GM12873 (cell line): Measurements from ENCODE around the gene EMC9.
A peak's percentile ranks its signal among the peaks of the same experiment; 100 is the strongest.

Source experiments
- TF ChIP-seq, protein P1 (sequence below): IDR thresholded peaks from 2 replicates; pipeline ENCODE4 v1.5.1; 2012; ENCODE audit warnings: low read depth, mild to moderate bottlenecking, moderate library complexity, low read length, control low read depth; ENCODE audit not compliant: insufficient read depth; ENCODE audit errors: missing control alignments

The EMC9 gene, protein sequence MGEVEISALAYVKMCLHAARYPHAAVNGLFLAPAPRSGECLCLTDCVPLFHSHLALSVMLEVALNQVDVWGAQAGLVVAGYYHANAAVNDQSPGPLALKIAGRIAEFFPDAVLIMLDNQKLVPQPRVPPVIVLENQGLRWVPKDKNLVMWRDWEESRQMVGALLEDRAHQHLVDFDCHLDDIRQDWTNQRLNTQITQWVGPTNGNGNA

DNA sequence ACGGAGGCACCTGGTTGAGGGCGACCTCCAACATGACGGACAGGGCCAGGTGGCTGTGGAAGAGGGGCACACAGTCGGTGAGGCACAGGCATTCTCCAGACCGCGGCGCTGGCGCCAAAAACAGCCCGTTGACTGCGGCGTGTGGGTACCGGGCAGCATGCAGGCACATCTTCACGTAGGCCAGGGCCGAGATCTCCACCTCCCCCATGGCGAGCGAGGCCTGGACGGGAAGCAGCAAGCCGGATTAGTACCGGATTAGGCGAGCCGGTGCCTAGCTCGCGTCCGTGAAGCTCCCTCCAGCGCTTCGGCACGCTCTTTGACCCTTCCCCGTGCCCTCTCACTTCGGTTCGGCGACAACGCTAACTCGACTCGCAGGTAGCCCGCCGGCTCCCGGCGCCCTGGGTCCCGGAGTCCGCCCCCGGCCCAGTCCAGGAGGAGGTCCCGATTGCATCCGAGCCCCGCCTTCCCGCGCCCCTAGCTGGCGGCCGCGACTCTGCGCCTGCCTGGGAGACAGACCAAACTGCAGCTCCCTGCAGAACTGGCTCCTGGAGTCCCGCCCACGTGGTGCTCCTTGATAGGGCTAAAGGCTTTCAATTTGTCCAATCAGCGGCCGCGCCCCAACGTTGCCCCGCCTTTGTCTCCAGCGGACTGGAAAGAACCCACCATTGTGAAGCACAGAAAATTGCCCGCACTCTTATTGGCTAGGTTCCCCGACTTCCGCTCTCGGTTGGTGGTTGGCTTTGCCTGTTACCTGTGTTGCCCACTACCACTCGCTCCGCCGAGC is at the start of gene EMC9:
TSS of gene EMC9 (minus strand) at position 495 of the 784 bp plus-strand sequence. CDS start at position 208, 287 bp downstream.
- TF ChIP-seq, protein P1, sequence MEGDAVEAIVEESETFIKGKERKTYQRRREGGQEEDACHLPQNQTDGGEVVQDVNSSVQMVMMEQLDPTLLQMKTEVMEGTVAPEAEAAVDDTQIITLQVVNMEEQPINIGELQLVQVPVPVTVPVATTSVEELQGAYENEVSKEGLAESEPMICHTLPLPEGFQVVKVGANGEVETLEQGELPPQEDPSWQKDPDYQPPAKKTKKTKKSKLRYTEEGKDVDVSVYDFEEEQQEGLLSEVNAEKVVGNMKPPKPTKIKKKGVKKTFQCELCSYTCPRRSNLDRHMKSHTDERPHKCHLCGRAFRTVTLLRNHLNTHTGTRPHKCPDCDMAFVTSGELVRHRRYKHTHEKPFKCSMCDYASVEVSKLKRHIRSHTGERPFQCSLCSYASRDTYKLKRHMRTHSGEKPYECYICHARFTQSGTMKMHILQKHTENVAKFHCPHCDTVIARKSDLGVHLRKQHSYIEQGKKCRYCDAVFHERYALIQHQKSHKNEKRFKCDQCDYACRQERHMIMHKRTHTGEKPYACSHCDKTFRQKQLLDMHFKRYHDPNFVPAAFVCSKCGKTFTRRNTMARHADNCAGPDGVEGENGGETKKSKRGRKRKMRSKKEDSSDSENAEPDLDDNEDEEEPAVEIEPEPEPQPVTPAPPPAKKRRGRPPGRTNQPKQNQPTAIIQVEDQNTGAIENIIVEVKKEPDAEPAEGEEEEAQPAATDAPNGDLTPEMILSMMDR = peak; percentile 44

DNA sequence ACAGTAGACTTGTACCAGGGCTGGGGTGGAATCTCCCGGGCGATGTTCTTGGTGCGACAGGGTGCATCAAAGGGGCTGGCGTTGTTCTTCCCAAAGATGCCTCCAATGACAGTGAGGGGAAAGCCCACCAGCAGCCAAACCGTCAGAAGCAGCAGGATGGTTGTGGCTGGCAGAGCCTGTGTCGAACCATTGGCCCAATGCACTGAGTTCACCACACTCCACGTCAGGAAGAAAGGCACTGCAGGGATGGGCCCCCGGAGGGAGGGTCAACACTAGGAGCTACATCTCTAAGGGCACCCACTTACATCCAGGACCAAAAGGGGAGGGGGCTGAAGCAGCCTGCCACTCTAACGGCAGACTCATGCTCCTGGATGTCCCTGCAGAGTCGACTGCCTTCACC is 49.0 kb upstream of the EMC9 start:
- TF ChIP-seq, protein P1 = no peak

DNA sequence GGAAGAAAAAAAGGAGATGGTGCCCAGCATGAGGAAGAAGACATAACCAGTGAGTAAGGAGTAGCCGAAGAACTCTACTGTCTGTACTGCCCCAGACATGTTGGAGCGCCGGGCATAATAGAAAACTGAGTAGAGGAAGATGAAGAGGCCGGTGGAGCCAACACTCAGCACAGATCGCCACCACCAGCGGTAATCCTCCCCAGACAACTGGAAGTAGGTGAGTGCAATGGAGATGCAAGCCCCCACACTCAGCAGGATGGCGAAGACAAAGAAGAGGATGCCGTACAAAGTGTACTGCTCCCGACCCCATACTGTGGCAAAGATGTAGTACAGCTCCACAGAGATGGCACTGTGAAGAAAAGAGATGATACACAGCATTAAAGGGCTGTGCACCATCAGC is 48.1 kb upstream of the EMC9 start:
- TF ChIP-seq, protein P1 = no peak

DNA sequence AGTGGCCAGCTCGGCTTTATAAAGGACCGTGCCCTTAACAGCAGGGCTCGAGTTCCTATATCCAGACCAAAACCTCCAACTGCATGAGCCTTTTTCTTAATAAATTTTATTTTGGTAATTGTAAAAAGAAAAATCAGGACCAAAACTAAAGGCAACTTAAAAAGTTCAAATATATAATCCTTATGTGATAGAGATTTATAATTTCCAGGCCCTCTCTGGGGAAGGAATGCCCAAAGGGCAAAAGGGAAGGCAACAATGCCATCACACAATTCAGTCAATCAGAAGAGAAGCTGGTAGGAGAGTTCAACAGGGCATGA is 47.6 kb upstream of the EMC9 start:
- TF ChIP-seq, protein P1 = no peak

DNA sequence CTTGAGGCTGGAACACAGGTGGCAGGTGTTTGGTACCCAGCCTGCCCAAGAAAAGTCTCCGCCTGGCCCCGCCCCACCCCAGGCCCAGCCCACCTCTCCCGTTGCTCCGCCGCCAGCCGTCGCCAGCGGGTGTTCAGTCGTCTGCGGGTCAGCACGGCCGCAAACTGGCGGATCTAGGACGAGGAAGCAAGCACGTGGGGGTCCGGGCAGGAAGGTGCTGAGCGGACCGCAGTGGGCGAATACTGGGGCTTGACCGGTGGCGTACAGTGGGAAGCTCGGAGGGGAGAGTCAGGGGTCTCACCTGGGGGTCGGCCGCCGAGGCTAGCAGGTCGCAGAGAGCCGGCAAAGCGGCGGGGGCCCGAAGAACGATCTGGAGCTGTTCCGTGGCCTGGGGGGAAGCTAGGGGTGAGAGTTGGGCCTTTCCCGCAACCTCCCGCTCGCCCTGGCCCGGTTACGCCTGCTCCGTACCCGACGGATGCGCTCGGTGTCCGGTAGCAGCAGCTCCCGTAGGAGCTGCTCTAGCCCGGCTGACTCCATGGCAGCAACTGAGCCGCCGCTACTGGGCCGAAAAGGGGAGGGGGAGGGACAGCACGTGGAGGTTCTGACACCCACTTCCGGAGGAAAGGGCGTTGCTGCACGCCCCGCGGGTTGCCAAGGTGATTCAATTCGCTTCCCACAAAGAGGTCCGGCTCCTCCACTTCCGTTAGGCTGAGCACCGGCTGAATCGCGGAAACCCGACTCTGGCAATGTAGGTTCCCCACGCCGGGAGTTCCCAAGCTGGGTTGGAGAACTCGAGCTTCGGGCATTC is 47.1 kb upstream of the EMC9 start, which contains the start of gene IPO4:
TSS of gene IPO4 (minus strand) at position 566 of the 808 bp plus-strand sequence. CDS start at position 537, 29 bp downstream.
- TF ChIP-seq, protein P1 = no peak

DNA sequence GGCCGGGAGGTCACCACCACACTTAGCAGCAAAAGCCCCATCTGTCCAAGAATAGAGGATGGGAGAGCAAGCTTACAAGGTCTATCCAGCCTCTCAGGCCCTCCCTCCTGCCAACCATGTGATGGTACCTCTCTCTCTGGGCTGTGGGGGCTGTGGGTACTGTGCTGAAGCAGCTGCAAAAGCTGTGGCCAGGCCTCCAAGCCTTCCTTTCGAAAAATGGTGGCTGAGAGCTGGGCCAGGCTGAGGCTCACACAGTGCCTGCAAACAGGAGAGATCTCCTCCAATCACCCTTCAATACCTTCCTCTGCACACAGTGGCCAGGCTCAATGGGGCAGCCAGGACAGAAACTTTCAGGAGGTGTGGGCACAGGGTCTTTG is 46.1 kb upstream of the EMC9 start:
- TF ChIP-seq, protein P1 = no peak
